ENCODE data around the gene MAN1A1.

The MAN1A1 gene

GRCh38 chr6:119174879-119175817 lies 174.4 kb downstream of the MAN1A1 start:
- Histone ChIP-seq H3K4me2 (ENCODE audit: low read depth, low read length, poor library complexity, severe bottlenecking) (no peak overlapping the region), H2AFZ (ENCODE audit: low read depth, low read length, severe bottlenecking) (no peak overlapping the region), H3K27me3 (ENCODE audit: low read length) (no peaks in the 10 kb centered on the region), H4K20me1 (ENCODE audit: low read depth, low read length) (no peaks in the 10 kb centered on the region), H3K9me2 (replicated peaks; ENCODE audit: insufficient read depth, low read length) (no peaks in the 10 kb centered on the region), H3K79me2 (ENCODE audit: insufficient read depth, low read length) (no peaks in the 10 kb centered on the region), H3K36me3 (ENCODE audit: low read length) (no peaks in the 10 kb centered on the region), H3K4me3 (ENCODE audit: insufficient read depth, low read length, poor library complexity, severe bottlenecking) (no peak overlapping the region), H3K27ac (ENCODE audit: low read depth, low read length) (no peak overlapping the region), H3K9me3 (ENCODE audit: insufficient read depth, low read length) (no peaks in the 10 kb centered on the region), H3F3A (ENCODE audit: insufficient read depth) (no peaks in the 10 kb centered on the region), H3K9ac (ENCODE audit: low read length) (no peak overlapping the region)
- TF ChIP-seq EZH2phosphoT487 (conservative IDR thresholded peaks at IDR 0.05; ENCODE audit: low read length), result no peak
- TF ChIP-seq CTCF (IDR thresholded peaks at IDR 0.05; ENCODE audit: insufficient read depth, low read length, poor library complexity, severe bottlenecking), result no peak

GRCh38 chr6:119174085-119174445 lies 175.5 kb downstream of the MAN1A1 start:
- no peak overlapping the region for H3K27ac ChIP-seq (ENCODE audit: low read depth, low read length)
- no peaks in the 10 kb centered on the region for H3K9me3 ChIP-seq (ENCODE audit: insufficient read depth, low read length)
- TF ChIP-seq CTCF (IDR thresholded peaks at IDR 0.05; ENCODE audit: insufficient read depth, low read length, poor library complexity, severe bottlenecking) (no peak), EZH2phosphoT487 (conservative IDR thresholded peaks at IDR 0.05; ENCODE audit: low read length) (no peak)
- H4K20me1 ChIP-seq (ENCODE audit: low read depth, low read length), result no peaks in the 10 kb centered on the region
- H3K27me3 ChIP-seq (ENCODE audit: low read length), result no peaks in the 10 kb centered on the region
- H3K4me3 ChIP-seq (ENCODE audit: insufficient read depth, low read length, poor library complexity, severe bottlenecking), result no peak overlapping the region
- no peak overlapping the region for H3K9ac ChIP-seq (ENCODE audit: low read length)
- no peaks in the 10 kb centered on the region for H3K9me2 ChIP-seq (replicated peaks; ENCODE audit: insufficient read depth, low read length)
- no peak overlapping the region for H2AFZ ChIP-seq (ENCODE audit: low read depth, low read length, severe bottlenecking)
- H3K36me3 ChIP-seq (ENCODE audit: low read length), result no peaks in the 10 kb centered on the region
- H3F3A ChIP-seq (ENCODE audit: insufficient read depth), result no peaks in the 10 kb centered on the region
- no peaks in the 10 kb centered on the region for H3K79me2 ChIP-seq (ENCODE audit: insufficient read depth, low read length)
- no peak overlapping the region for H3K4me2 ChIP-seq (ENCODE audit: low read depth, low read length, poor library complexity, severe bottlenecking)

GRCh38 chr6:119173249-119174084 lies 176.1 kb downstream of the MAN1A1 start:
- no peak overlapping the region for H3K9ac ChIP-seq (ENCODE audit: low read length)
- H3K4me3 ChIP-seq (ENCODE audit: insufficient read depth, low read length, poor library complexity, severe bottlenecking), result no peak overlapping the region
- H3K4me2 ChIP-seq (ENCODE audit: low read depth, low read length, poor library complexity, severe bottlenecking), result no peak overlapping the region

More at GRCh38 chr6:119173249-119174084, 176.1 kb downstream of the MAN1A1 start:
- TF ChIP-seq CTCF (IDR thresholded peaks at IDR 0.05; ENCODE audit: insufficient read depth, low read length, poor library complexity, severe bottlenecking) (no peak), EZH2phosphoT487 (conservative IDR thresholded peaks at IDR 0.05; ENCODE audit: low read length) (no peak)
- Histone ChIP-seq H3K36me3 (ENCODE audit: low read length) (no peaks in the 10 kb centered on the region), H3K79me2 (ENCODE audit: insufficient read depth, low read length) (no peaks in the 10 kb centered on the region), H3K9me2 (replicated peaks; ENCODE audit: insufficient read depth, low read length) (no peaks in the 10 kb centered on the region), H3F3A (ENCODE audit: insufficient read depth) (no peaks in the 10 kb centered on the region), H2AFZ (ENCODE audit: low read depth, low read length, severe bottlenecking) (no peak overlapping the region), H3K27me3 (ENCODE audit: low read length) (no peaks in the 10 kb centered on the region), H3K9me3 (ENCODE audit: insufficient read depth, low read length) (no peaks in the 10 kb centered on the region), H4K20me1 (ENCODE audit: low read depth, low read length) (no peaks in the 10 kb centered on the region), H3K27ac (ENCODE audit: low read depth, low read length) (no peak overlapping the region)

Measured in SU-DHL-6 (cell line).